ENCODE measurements around the gene SMAD3.

GRCh38 chr15:67100124-67100791, 34.9 kb downstream of the SMAD3 start:
- TF ChIP-seq REST (IDR thresholded peaks at IDR 0.05; ENCODE audit: low read depth): no peak
- no peak for TF ChIP-seq CTCF (IDR thresholded peaks at IDR 0.05 in 2 of 3, conservative IDR thresholded peaks at IDR 0.05 in 1 of 3; ENCODE audit: borderline replicate concordance in 1 of 3, insufficient read depth in 1 of 3, low read depth in 2 of 3, low read length in 2 of 3)
- TF ChIP-seq ZNF274 (IDR thresholded peaks at IDR 0.05; ENCODE audit: low read depth, low read length): no peak
- TF ChIP-seq EZH2 (IDR thresholded peaks at IDR 0.05): no peak
- TF ChIP-seq POLR2AphosphoS5 (IDR thresholded peaks at IDR 0.05; ENCODE audit: low read depth, low read length): no peak
- TF ChIP-seq EGR1 (IDR thresholded peaks at IDR 0.05; ENCODE audit: low read depth): no peak
- no peak for TF ChIP-seq JUND (IDR thresholded peaks at IDR 0.05)
- TF ChIP-seq FOSL1 (IDR thresholded peaks at IDR 0.05; ENCODE audit: low read depth): no peak
- TF ChIP-seq EZH2phosphoT487 (IDR thresholded peaks at IDR 0.05; ENCODE audit: borderline replicate concordance): no peak
- TF ChIP-seq POLR2A (IDR thresholded peaks at IDR 0.05; ENCODE audit: borderline replicate concordance, extremely low read depth, insufficient read depth, insufficient read length): no peak
- no peak for TF ChIP-seq YY1 (IDR thresholded peaks at IDR 0.05; ENCODE audit: extremely low read depth, insufficient replicate concordance, low read depth, low read length)
- no peak for TF ChIP-seq SIN3A (IDR thresholded peaks at IDR 0.05; ENCODE audit: low read depth)
- no peak for TF ChIP-seq SP1 (IDR thresholded peaks at IDR 0.05; ENCODE audit: low read depth)
- TF ChIP-seq CEBPB (IDR thresholded peaks at IDR 0.05; ENCODE audit: low read depth): no peak
